RWPE2 (cell line): Measurements from ENCODE around the gene FAM20C.
A peak's percentile ranks its signal among the peaks of the same experiment; 100 is the strongest.

Experiments used
- ATAC-seq: fragments of 200-7000 bp; cut with Tn5 transposase; 3 replicates; pipeline ENCODE4 v1.9.1; 2021; ENCODE audit warnings: low read depth
- DNase-seq: peaks from one replicate; pipeline ENCODE4 v3.0.0-alpha.2; 2020; ENCODE audit warnings: low spot score
- H3K27ac ChIP-seq: fragments of 450-650 bp; 2 replicates; pipeline ENCODE4 v1.5.1; 2017; ENCODE audit warnings: mild to moderate bottlenecking; ENCODE audit not compliant: poor library complexity, severe bottlenecking
- H3K27me3 ChIP-seq: fragments of 250-450 bp; sonication (Bioruptor Pico); 2 replicates; pipeline ENCODE4 v1.5.1; 2021; ENCODE audit warnings: mild to moderate bottlenecking, moderate library complexity; ENCODE audit not compliant: insufficient read depth, poor library complexity, severe bottlenecking
- H3K36me3 ChIP-seq: fragments of 250-450 bp; sonication (Bioruptor Pico); 2 replicates; pipeline ENCODE4 v1.5.1; 2020; ENCODE audit warnings: low read depth, mild to moderate bottlenecking, moderate library complexity
- H3K4me1 ChIP-seq: fragments of 250-450 bp; sonication (Bioruptor Pico); 2 replicates; pipeline ENCODE4 v1.5.1; 2021; ENCODE audit warnings: mild to moderate bottlenecking, moderate library complexity; ENCODE audit not compliant: insufficient read depth, poor library complexity, severe bottlenecking
- H3K4me3 ChIP-seq: fragments of 250-450 bp; sonication (Bioruptor Pico); 2 replicates; pipeline ENCODE4 v1.5.1; 2021; ENCODE audit warnings: mild to moderate bottlenecking, moderate library complexity; ENCODE audit not compliant: severe bottlenecking
- H3K9me3 ChIP-seq: fragments of 250-450 bp; sonication (Bioruptor Pico); 2 replicates; pipeline ENCODE4 v1.5.1; 2021; ENCODE audit warnings: mild to moderate bottlenecking, moderate library complexity; ENCODE audit not compliant: severe bottlenecking
- CTCF ChIP-seq: fragments of 450-650 bp; IDR thresholded peaks from one replicate; pipeline ENCODE4 v1.5.1; 2017; ENCODE audit warnings: mild to moderate bottlenecking, moderate library complexity; ENCODE audit not compliant: poor library complexity, severe bottlenecking

Gene FAM20C

DNA sequence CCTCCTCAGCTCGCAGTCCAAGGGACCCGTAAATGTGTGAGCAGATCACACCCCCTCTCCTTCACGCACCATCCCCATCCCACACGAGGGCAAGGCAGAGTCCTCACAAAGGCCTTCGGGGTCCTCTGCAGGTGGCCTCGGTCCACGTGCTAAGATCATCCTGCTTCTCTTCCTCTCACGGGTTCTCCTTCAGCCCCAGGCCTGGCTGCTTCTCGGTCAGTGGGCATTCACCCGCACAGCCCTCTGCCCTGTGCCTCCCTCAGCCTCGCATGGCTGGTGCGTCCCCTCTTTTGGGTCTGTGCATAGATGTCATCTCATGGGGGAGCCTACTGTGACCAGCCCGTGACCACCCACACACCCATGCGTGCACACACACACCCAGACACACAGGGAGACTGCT is 80.3 kb downstream of the FAM20C start:
- DNase-seq (peak; percentile 49), ATAC-seq (no peak)
- H3K9me3 ChIP-seq = no peaks in the 10 kb centered on the region
- TF ChIP-seq CTCF = no peak
- H3K27ac ChIP-seq = no peak overlapping the region
- no peaks in the 10 kb centered on the region for H3K4me1 ChIP-seq
- H3K27me3 ChIP-seq = no peaks in the 10 kb centered on the region
- H3K4me3 ChIP-seq = no peak overlapping the region
- H3K36me3 ChIP-seq = no peaks in the 10 kb centered on the region

- ATAC-seq (no peak), DNase-seq (peak; percentile 14)
- no peaks in the 10 kb centered on the region for H3K4me1 ChIP-seq
- H3K9me3 ChIP-seq = no peaks in the 10 kb centered on the region
- H3K27ac ChIP-seq = no peak overlapping the region
- TF ChIP-seq CTCF = no peak
- H3K4me3 ChIP-seq = no peak overlapping the region
- H3K36me3 ChIP-seq = no peaks in the 10 kb centered on the region
- no peaks in the 10 kb centered on the region for H3K27me3 ChIP-seq
Measured at GRCh38 chr7:273327-273726, 81.0 kb downstream of the FAM20C start.

GRCh38 chr7:274266-274665 is 81.9 kb downstream of the FAM20C start:
- Histone ChIP-seq H3K4me1 (no peaks in the 10 kb centered on the region), H3K9me3 (no peaks in the 10 kb centered on the region), H3K27ac (no peak overlapping the region), H3K36me3 (no peaks in the 10 kb centered on the region), H3K27me3 (no peaks in the 10 kb centered on the region), H3K4me3 (no peak overlapping the region)
- TF ChIP-seq CTCF = no peak
- no peak for ATAC-seq
- no peak for DNase-seq

GRCh38 chr7:276230-276835 is 84.0 kb downstream of the FAM20C start:
- Histone ChIP-seq H3K4me1 (no peaks in the 10 kb centered on the region), H3K27ac (no peak overlapping the region), H3K36me3 (no peaks in the 10 kb centered on the region), H3K9me3 (no peaks in the 10 kb centered on the region), H3K4me3 (no peak overlapping the region), H3K27me3 (no peaks in the 10 kb centered on the region)
- no peak for ATAC-seq
- DNase-seq = peak; percentile 35
- TF ChIP-seq CTCF = no peak

- H3K36me3 ChIP-seq = no peaks in the 10 kb centered on the region
- H3K4me3 ChIP-seq = no peak overlapping the region
- H3K9me3 ChIP-seq = no peaks in the 10 kb centered on the region
- DNase-seq (peak; percentile 5), ATAC-seq (0 out of 3 replicates have a peak, but pooled peaks have one; percentile 36)
- no peaks in the 10 kb centered on the region for H3K4me1 ChIP-seq
- H3K27ac ChIP-seq = no peak overlapping the region
- H3K27me3 ChIP-seq = no peaks in the 10 kb centered on the region
- TF ChIP-seq CTCF = no peak
Measured at GRCh38 chr7:277228-277627, 84.9 kb downstream of the FAM20C start.
